CD4-positive, alpha-beta T cell treated with Interleukin-17A for 4 hours (primary cell): ENCODE measurements around the gene ZBTB5.
"Not testable (repeated sequence)": the region's sequence is repeated elsewhere in the genome, so short reads cannot be mapped to it uniquely, and the experiment has no call there.

Experiments
- DNase-seq: peaks from one replicate; pipeline ENCODE4 v3.0.0-alpha.2; 2020; ENCODE audit warnings: mixed read lengths

The ZBTB5 gene

GRCh38 chr9:37486256-37486615 is 21.0 kb upstream of the ZBTB5 start:
- no peak for DNase-seq

GRCh38 chr9:37485389-37486255 is 20.4 kb upstream of the ZBTB5 start, which contains the start of gene POLR1E:
Gene POLR1E (plus strand): TSS chr9:37485948. CDS start chr9:37486048, 100 bp downstream.
- DNase-seq, result peak; percentile 98

- no peak for DNase-seq
Observed at GRCh38 chr9:37480759-37481158, 15.5 kb upstream of the ZBTB5 start.

- DNase-seq, result not testable (repeated sequence)
Observed at GRCh38 chr9:37477987-37478619, 12.9 kb upstream of the ZBTB5 start.

- DNase-seq, result not testable (repeated sequence)
Observed at GRCh38 chr9:37477443-37477842, 12.2 kb upstream of the ZBTB5 start.

GRCh38 chr9:37476930-37477329 is 11.7 kb upstream of the ZBTB5 start:
- no peak for DNase-seq

- no peak for DNase-seq
Observed at GRCh38 chr9:37474438-37474837, 9.2 kb upstream of the ZBTB5 start.

- not testable (repeated sequence) for DNase-seq
Observed at GRCh38 chr9:37473982-37474381, 8.7 kb upstream of the ZBTB5 start.

- DNase-seq, result no peak
Observed at GRCh38 chr9:37471942-37472684, 6.9 kb upstream of the ZBTB5 start.

GRCh38 chr9:37468620-37469019 is 3.4 kb upstream of the ZBTB5 start:
- DNase-seq, result no peak

- DNase-seq, result not testable (repeated sequence)
Observed at GRCh38 chr9:37467530-37467929, 2.3 kb upstream of the ZBTB5 start.

- peak; percentile 29 for DNase-seq
Observed at GRCh38 chr9:37466037-37466709, 923 bp upstream of the ZBTB5 start.

- DNase-seq, result peak; percentile 59
Observed at GRCh38 chr9:37464426-37465248, 613 bp downstream of the ZBTB5 start.

GRCh38 chr9:37464006-37464405 is 1.2 kb downstream of the ZBTB5 start:
- DNase-seq, result no peak

- no peak for DNase-seq
Observed at GRCh38 chr9:37456817-37457216, 8.4 kb downstream of the ZBTB5 start.

GRCh38 chr9:37455884-37456647 is 9.2 kb downstream of the ZBTB5 start:
- no peak for DNase-seq

- no peak for DNase-seq
Observed at GRCh38 chr9:37454238-37454637, 11.0 kb downstream of the ZBTB5 start.

- DNase-seq, result no peak
Observed at GRCh38 chr9:37453827-37454226, 11.4 kb downstream of the ZBTB5 start.

- DNase-seq, result no peak
Observed at GRCh38 chr9:37452611-37453010, 12.6 kb downstream of the ZBTB5 start.

GRCh38 chr9:37451628-37452027 is 13.6 kb downstream of the ZBTB5 start:
- DNase-seq, result no peak
